ENCODE data around the gene LRP10. TPM values are rescaled to one million over a fixed set of nuclear protein-coding genes. Genes with fewer than 3 reads are reported as not detected.

LRP10 gene
- total and polyA plus RNA-seq, 12 donors: 10.3 to 101 (median 48.0) TPM

GRCh38 chr14:22915886-22916521 lies 44.5 kb downstream of the LRP10 start:
- ATAC-seq (no peak), DNase-seq (no peak)
- no peak for TF ChIP-seq CTCF (IDR thresholded peaks at IDR 0.05)
- intact Hi-C loops (cut with DNase I): loop anchor here in 2 of 10 donors (5.0 kb wide), 2 partner anchors 44 to 89 kb away; partner anchors contain the start of genes LRP10 (in 2 of the 2) and MRPL52 (in 1 of the 2)
- Histone ChIP-seq H3K4me3 (no peak overlapping the region), H3K27ac (peak overlapping the region in 3 of 10 donors; percentile 0 to 67 (median 44)), H3K9me3 (no peaks in the 10 kb centered on the region), H3K36me3 (peaks cover 0 to 57% (median 6%) of the 10 kb centered on the region in 9 donors), H3K4me1 (peaks cover 7 to 46% (median 37%) of the 10 kb centered on the region in 9 donors), H3K27me3 (no peaks in the 10 kb centered on the region)
- 84 to 87% methylated on average over 8 of the region's 8 CpGs for whole genome bisulfite sequencing, 2 donors

- H3K4me3 ChIP-seq: peak within 1 kb of the TSS; percentile 58 to 97 (median 80)
- peaks cover 7 to 52% (median 35%) of the 10 kb centered on the region in 9 donors for H3K4me1 ChIP-seq
- no peaks in the 10 kb centered on the region for H3K27me3 ChIP-seq
- 0% methylated on average over 46 of the region's 46 CpGs for WGBS, 2 donors
- peaks cover 0 to 63% (median 26%) of the 10 kb centered on the region in 9 donors for H3K36me3 ChIP-seq
- peak in 1 of 9 donors; percentile 9 for TF ChIP-seq CTCF (IDR thresholded peaks at IDR 0.05)
- intact Hi-C loops (cut with DNase I): loop anchor here in 3 of 10 donors (1.0 to 5.0 kb wide), 3 partner anchors 10 to 92 kb away; partner anchors contain the start of genes LRP10 (in 2 of the 3), PRMT5 (in 2 of the 3) and MRPL52 (in 1 of the 3)
- peak within 1 kb of the TSS; percentile 91 to 99 (median 97) for H3K27ac ChIP-seq
- peak; percentile 91 to 97 (median 95) for ATAC-seq
- H3K9me3 ChIP-seq: no peaks in the 10 kb centered on the region
- peak; percentile 99 to 100 for DNase-seq
Measured at GRCh38 chr14:22918804-22919600, 47.5 kb downstream of the LRP10 start, which contains the start of gene RBM23. Gene RBM23, minus strand, starts transcription at chr14:22919149.

GRCh38 chr14:22919601-22919921 lies 48.0 kb downstream of the LRP10 start:
- peaks cover 0 to 64% (median 31%) of the 10 kb centered on the region in 9 donors for H3K36me3 ChIP-seq
- H3K9me3 ChIP-seq: no peaks in the 10 kb centered on the region
- DNase-seq (no peak), ATAC-seq (peak in 4 of 8 donors; percentile 1 to 19 (median 9))
- intact Hi-C loops (cut with DNase I): loop anchor here in 3 of 10 donors (1.0 to 5.0 kb wide), 3 partner anchors 10 to 92 kb away; partner anchors contain the start of genes LRP10 (in 2 of the 3), PRMT5 (in 2 of the 3) and MRPL52 (in 1 of the 3)
- peaks cover 7 to 50% (median 35%) of the 10 kb centered on the region in 9 donors for H3K4me1 ChIP-seq
- peak overlapping the region; percentile 14 to 99 (median 94) for H3K27ac ChIP-seq
- no peak for TF ChIP-seq CTCF (IDR thresholded peaks at IDR 0.05)
- 7 to 10% methylated on average over 10 of the region's 10 CpGs for WGBS, 2 donors
- H3K27me3 ChIP-seq: no peaks in the 10 kb centered on the region
- H3K4me3 ChIP-seq: peak overlapping the region in 9 of 10 donors; percentile 31 to 93 (median 77)

- Histone ChIP-seq H3K27me3 (no peaks in the 10 kb centered on the region), H3K4me1 (peaks cover 7 to 39% (median 30%) of the 10 kb centered on the region in 9 donors), H3K36me3 (peaks cover 0 to 68% (median 33%) of the 10 kb centered on the region in 9 donors), H3K9me3 (no peaks in the 10 kb centered on the region), H3K27ac (peak overlapping the region in 6 of 10 donors; percentile 46 to 99 (median 98)), H3K4me3 (no peak overlapping the region)
- intact Hi-C loops (cut with DNase I): no loop called here
- ATAC-seq (peak in 3 of 8 donors; percentile 7 to 19 (median 13)), DNase-seq (peak; percentile 42 to 46)
- WGBS, 2 donors: 45 to 64% methylated on average over 6 of the region's 6 CpGs
- no peak for TF ChIP-seq CTCF (IDR thresholded peaks at IDR 0.05)
Measured at GRCh38 chr14:22920697-22921096, 49.2 kb downstream of the LRP10 start.

All from heart right ventricle (tissue), 16 donors.